A549 treated with RU486 at 1 μM for 4 hours (cell line): Measurements from ENCODE around the gene NMNAT1. TPM values are rescaled to one million over a fixed set of nuclear protein-coding genes. Genes with fewer than 3 reads are reported as not detected.

Source experiments
- total RNA-seq: library from RNA; stranded (reverse); fragments of 200-300 nt; extraction: Qiagen RNA extraction; gene quantifications from 5 replicates; pipeline ENCODE4 v1.2.3, GENCODE V29; 2022; ENCODE audit warnings: low read depth

NMNAT1 gene
- 1.8 to 2.7 TPM (median 2.2 TPM) in 5 replicates for total RNA-seq

GRCh38 chr1:9942939-9943788 is at the start of gene NMNAT1, which contains the start of gene LZIC:
TSS of gene NMNAT1 (plus strand) at chr1:9943475. CDS start at chr1:9972074, 28,599 bp downstream.
TSS of gene LZIC (minus strand) at chr1:9943391. CDS start at chr1:9936619, 6,772 bp downstream.

GRCh38 chr1:9910076-9910422 is 33.2 kb upstream of the NMNAT1 start, which contains the start of gene CTNNBIP1:
TSS of gene CTNNBIP1 (minus strand) at chr1:9910269. CDS start at chr1:9872064, 38,205 bp downstream.

DNA sequence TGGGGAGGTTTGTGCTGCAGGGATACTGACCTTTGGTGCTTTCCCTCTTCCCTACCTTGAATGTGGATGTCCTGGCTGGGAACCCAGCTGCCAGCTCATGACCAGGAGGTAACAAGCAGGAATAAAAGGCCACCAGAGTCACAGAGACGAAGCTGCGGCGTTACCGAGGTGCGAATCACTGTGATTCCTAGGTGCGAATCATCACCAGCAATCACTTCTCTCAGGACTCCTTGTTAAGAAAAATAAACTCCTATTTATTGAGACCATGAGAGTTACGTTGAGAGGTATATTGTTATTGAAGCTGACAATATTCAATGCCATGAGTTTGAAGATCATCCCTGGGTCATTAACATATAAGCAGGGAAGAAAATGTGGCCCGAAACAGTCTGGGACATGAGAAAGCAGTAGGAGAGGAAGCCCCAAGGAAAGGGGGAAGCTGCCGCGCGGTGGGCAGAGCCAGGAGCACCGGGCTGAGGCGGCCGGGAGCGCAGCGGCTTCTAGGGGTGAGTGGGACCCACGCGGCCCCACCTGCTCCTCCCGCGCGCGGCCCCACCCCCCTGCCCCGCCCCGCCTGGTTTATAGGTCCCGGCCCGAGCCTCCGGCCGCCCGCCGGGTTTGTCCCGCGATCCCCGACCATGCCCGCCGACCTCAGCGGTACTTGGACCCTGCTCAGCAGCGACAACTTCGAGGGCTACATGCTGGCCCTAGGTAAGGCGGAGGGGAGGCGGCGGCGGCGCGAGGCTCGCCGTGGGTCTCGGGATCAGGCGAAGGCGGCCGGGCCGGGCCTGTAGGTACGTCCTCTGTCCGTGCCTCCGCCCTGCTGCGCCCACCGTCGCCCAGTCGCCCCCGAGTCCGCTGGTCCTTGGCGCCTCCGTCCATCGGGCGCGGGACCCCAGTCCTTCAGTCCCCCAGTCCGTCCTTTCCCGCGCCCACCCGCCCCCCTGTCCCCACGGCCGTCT is 53.6 kb downstream of the NMNAT1 start, which contains the start of gene RBP7:
Gene RBP7 (plus strand): TSS at position 605 of the 959 bp plus-strand sequence. CDS start 31 bp downstream, at position 636.

DNA sequence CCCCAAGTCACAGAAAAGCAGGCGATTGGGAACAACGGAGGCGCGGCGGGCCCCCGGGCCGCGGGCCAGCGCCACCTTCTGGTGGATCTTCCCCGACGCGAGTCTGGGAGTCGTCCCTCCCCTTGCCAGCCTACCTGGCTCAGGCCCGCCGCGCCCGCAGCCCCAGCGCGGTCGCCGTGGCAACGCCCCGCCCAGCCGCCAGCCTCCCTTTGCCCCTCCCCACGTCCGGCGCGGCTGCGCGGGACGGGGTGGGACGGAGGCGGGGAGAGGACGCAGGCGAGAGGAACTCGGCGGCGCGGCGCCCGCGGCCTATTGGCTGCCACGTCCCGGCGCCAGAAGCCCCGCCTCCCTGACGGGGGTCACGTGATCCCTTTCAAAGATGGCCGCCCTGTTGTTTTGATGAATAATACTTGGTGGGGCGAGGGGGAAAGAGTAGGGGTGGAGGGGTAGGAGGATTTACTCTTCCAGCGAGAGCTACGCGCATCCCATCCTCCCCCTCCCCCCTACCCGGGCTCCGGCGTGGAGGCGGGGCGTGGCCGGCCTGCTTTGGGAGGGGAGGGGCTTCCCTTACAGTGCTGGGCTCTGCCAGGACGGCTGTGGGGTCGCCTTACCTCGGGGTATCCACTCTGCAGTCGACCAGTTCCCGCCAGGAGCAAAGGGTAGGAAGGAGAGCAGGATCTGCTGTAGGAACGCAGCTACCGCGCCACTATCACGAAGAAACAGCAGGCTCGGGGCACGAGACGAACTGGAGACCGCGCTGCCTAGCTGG is 89.5 kb downstream of the NMNAT1 start, which contains the start of gene UBE4B:
Gene UBE4B (plus strand): TSS at position 369 of the 769 bp plus-strand sequence. CDS start 713 bp downstream, outside the sequence.

Other genes with a start within 250 kb of the NMNAT1 start
- gene CLSTN1, start 119.5 kb upstream of the NMNAT1 start, total RNA-seq: 60.8 to 69.5 TPM (median 64.2 TPM) in 5 replicates
- gene CTNNBIP1, start 33.2 kb upstream of the NMNAT1 start, total RNA-seq: 6.9 to 12.7 TPM (median 10.5 TPM) in 5 replicates
- 16.9 to 32.1 TPM (median 20.2 TPM) in 5 replicates for gene LZIC, start 84 bp upstream of the NMNAT1 start, total RNA-seq
- 5.4 to 6.3 TPM (median 5.7 TPM) in 5 replicates for gene RBP7, start 53.8 kb downstream of the NMNAT1 start, total RNA-seq
- gene UBE4B, start 89.5 kb downstream of the NMNAT1 start, total RNA-seq: 13.0 to 13.7 TPM (median 13.4 TPM) in 5 replicates